Neural progenitor cell (in vitro differentiated cells): Measurements from ENCODE around the gene KAT8.

Experiments used
- EZH2 ChIP-seq: fragments of 200-600 bp; sonication (generic); IDR thresholded peaks from 2 replicates; pipeline ENCODE4 v1.6.1; 2017; ENCODE audit warnings: antibody characterized with exemption, mild to moderate bottlenecking, moderate library complexity
- TF ChIP-seq, protein P1 (sequence below): fragments of 200-600 bp; sonication (generic); IDR thresholded peaks from 2 replicates; pipeline ENCODE4 v1.5.1; 2017; ENCODE audit warnings: antibody characterized with exemption, mild to moderate bottlenecking

DNA sequence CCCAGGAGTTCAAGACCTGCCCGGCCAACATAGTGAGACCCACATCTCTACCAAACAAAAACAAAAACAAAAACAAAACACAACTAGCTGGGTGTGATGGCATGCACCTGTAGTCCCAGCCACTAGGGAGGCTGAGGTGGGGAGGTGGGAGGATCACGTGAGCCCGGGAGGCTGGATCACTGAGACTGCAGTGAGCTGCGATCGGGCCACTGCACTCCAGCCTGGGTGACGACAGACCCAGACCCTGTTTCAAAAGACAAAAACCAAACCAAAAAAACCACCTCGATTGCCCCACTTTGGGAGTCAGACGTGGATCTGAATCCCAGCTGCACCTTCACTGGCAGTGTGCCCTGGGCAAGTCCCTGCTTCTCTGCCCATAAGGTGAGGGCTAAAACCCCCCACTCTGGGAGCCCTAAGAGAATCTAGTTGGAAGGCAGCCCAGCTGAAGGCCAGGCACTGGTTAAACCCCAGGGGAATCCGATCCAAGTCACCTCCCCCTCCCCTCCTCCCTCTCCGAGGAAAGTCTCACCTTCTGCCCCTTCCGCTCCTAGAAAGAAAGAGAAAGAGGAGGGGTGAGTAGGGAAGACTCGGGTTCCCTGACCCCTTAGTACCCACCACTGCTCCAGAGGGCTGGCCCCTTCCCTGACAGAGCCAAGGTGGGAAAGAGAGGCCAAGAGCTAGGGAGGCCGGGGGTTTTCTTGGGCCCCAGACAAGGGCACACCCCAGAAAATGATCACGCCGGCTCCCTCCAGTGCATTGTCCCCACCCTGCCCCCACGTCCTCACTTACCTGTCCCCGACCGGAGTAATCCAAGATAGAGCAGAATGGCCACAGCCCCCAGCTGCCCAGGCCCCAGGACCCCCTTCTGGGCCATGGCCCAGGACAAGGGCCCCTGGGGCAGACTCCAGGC lies 17.4 kb downstream of the KAT8 start:
- TF ChIP-seq, protein P1, sequence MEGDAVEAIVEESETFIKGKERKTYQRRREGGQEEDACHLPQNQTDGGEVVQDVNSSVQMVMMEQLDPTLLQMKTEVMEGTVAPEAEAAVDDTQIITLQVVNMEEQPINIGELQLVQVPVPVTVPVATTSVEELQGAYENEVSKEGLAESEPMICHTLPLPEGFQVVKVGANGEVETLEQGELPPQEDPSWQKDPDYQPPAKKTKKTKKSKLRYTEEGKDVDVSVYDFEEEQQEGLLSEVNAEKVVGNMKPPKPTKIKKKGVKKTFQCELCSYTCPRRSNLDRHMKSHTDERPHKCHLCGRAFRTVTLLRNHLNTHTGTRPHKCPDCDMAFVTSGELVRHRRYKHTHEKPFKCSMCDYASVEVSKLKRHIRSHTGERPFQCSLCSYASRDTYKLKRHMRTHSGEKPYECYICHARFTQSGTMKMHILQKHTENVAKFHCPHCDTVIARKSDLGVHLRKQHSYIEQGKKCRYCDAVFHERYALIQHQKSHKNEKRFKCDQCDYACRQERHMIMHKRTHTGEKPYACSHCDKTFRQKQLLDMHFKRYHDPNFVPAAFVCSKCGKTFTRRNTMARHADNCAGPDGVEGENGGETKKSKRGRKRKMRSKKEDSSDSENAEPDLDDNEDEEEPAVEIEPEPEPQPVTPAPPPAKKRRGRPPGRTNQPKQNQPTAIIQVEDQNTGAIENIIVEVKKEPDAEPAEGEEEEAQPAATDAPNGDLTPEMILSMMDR: peak; percentile 5
- TF ChIP-seq EZH2: no peak
